GM18505 (cell line): ENCODE data around the gene CACHD1.
"Not testable (repeated sequence)": the region's sequence is repeated elsewhere in the genome, so short reads cannot be mapped to it uniquely, and the experiment has no call there.

Experiments
- ATAC-seq: cut with Tn5 transposase; IDR thresholded peaks from one replicate; pipeline ENCODE4 v1.9.1; 2021; ENCODE audit not compliant: unreplicated experiment
- POLR2A ChIP-seq: IDR thresholded peaks from 4 replicates; pipeline ENCODE4 v1.6.1; 2011; ENCODE audit warnings: borderline replicate concordance; ENCODE audit not compliant: insufficient read depth, insufficient read length; ENCODE audit errors: extremely low read depth

The CACHD1 gene

GRCh38 chr1:64685765-64686341, 215.9 kb downstream of the CACHD1 start:
- TF ChIP-seq POLR2A, result no peak
- no peak for ATAC-seq

- ATAC-seq, result no peak
- TF ChIP-seq POLR2A, result no peak
These were observed 217.1 kb downstream of the CACHD1 start for GRCh38 chr1:64686828-64687724.

- no peak for ATAC-seq
- TF ChIP-seq POLR2A, result no peak
These were observed 217.9 kb downstream of the CACHD1 start for GRCh38 chr1:64687725-64688327.

- no peak for TF ChIP-seq POLR2A
These were observed 221.7 kb downstream of the CACHD1 start for GRCh38 chr1:64691626-64692025.

GRCh38 chr1:64692911-64693310, 223.0 kb downstream of the CACHD1 start:
- ATAC-seq, result no peak
- no peak for TF ChIP-seq POLR2A

More at GRCh38 chr1:64691626-64692025, 221.7 kb downstream of the CACHD1 start:
- no peak for ATAC-seq

GRCh38 chr1:64693406-64693805, 223.5 kb downstream of the CACHD1 start:
- no peak for TF ChIP-seq POLR2A
- ATAC-seq, result no peak

GRCh38 chr1:64696879-64697278, 226.9 kb downstream of the CACHD1 start:
- no peak for TF ChIP-seq POLR2A
- ATAC-seq, result no peak

GRCh38 chr1:64699327-64699726, 229.4 kb downstream of the CACHD1 start:
- no peak for ATAC-seq
- TF ChIP-seq POLR2A, result no peak

GRCh38 chr1:64701071-64701470, 231.1 kb downstream of the CACHD1 start:
- ATAC-seq, result no peak
- TF ChIP-seq POLR2A, result no peak

- TF ChIP-seq POLR2A, result no peak
- ATAC-seq, result no peak
These were observed 232.0 kb downstream of the CACHD1 start for GRCh38 chr1:64701886-64702285.

- not testable (repeated sequence) for ATAC-seq
These were observed 232.7 kb downstream of the CACHD1 start for GRCh38 chr1:64702670-64703069.

- no peak for ATAC-seq
- no peak for TF ChIP-seq POLR2A
These were observed 233.7 kb downstream of the CACHD1 start for GRCh38 chr1:64703600-64703999.

- TF ChIP-seq POLR2A, result no peak
- no peak for ATAC-seq
These were observed 235.7 kb downstream of the CACHD1 start for GRCh38 chr1:64705591-64705990.

- TF ChIP-seq POLR2A, result no peak
- ATAC-seq, result no peak
These were observed 241.3 kb downstream of the CACHD1 start for GRCh38 chr1:64711266-64711665.
